ENCODE measurements around the gene LETM1. TPM values are rescaled to one million over a fixed set of nuclear protein-coding genes. Genes with fewer than 3 reads are reported as not detected.

LETM1 gene
- total and polyA plus RNA-seq, 2 of the 13 experiments (the other 11 are each of a cell fraction or from before 2014, with no cell fraction given), result 9.7 to 41.6 TPM

GRCh38 chr4:1786544-1787362 lies 69.2 kb downstream of the LETM1 start (continued):
- TF ChIP-seq, protein P1, sequence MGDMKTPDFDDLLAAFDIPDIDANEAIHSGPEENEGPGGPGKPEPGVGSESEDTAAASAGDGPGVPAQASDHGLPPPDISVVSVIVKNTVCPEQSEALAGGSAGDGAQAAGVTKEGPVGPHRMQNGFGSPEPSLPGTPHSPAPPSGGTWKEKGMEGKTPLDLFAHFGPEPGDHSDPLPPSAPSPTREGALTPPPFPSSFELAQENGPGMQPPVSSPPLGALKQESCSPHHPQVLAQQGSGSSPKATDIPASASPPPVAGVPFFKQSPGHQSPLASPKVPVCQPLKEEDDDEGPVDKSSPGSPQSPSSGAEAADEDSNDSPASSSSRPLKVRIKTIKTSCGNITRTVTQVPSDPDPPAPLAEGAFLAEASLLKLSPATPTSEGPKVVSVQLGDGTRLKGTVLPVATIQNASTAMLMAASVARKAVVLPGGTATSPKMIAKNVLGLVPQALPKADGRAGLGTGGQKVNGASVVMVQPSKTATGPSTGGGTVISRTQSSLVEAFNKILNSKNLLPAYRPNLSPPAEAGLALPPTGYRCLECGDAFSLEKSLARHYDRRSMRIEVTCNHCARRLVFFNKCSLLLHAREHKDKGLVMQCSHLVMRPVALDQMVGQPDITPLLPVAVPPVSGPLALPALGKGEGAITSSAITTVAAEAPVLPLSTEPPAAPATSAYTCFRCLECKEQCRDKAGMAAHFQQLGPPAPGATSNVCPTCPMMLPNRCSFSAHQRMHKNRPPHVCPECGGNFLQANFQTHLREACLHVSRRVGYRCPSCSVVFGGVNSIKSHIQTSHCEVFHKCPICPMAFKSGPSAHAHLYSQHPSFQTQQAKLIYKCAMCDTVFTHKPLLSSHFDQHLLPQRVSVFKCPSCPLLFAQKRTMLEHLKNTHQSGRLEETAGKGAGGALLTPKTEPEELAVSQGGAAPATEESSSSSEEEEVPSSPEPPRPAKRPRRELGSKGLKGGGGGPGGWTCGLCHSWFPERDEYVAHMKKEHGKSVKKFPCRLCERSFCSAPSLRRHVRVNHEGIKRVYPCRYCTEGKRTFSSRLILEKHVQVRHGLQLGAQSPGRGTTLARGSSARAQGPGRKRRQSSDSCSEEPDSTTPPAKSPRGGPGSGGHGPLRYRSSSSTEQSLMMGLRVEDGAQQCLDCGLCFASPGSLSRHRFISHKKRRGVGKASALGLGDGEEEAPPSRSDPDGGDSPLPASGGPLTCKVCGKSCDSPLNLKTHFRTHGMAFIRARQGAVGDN (CRISPR knock-in tag; IDR thresholded peaks at IDR 0.05), result peak; percentile 44
- TF ChIP-seq, protein P2, sequence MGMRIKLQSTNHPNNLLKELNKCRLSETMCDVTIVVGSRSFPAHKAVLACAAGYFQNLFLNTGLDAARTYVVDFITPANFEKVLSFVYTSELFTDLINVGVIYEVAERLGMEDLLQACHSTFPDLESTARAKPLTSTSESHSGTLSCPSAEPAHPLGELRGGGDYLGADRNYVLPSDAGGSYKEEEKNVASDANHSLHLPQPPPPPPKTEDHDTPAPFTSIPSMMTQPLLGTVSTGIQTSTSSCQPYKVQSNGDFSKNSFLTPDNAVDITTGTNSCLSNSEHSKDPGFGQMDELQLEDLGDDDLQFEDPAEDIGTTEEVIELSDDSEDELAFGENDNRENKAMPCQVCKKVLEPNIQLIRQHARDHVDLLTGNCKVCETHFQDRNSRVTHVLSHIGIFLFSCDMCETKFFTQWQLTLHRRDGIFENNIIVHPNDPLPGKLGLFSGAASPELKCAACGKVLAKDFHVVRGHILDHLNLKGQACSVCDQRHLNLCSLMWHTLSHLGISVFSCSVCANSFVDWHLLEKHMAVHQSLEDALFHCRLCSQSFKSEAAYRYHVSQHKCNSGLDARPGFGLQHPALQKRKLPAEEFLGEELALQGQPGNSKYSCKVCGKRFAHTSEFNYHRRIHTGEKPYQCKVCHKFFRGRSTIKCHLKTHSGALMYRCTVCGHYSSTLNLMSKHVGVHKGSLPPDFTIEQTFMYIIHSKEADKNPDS (CRISPR knock-in tag; IDR thresholded peaks at IDR 0.05), result no peak
- TF ChIP-seq, protein P3, sequence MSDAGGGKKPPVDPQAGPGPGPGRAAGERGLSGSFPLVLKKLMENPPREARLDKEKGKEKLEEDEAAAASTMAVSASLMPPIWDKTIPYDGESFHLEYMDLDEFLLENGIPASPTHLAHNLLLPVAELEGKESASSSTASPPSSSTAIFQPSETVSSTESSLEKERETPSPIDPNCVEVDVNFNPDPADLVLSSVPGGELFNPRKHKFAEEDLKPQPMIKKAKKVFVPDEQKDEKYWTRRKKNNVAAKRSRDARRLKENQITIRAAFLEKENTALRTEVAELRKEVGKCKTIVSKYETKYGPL (CRISPR knock-in tag; IDR thresholded peaks at IDR 0.05), result no peak
- no peak for TF ChIP-seq ZNF235 (CRISPR knock-in tag; IDR thresholded peaks at IDR 0.05; ENCODE audit: borderline replicate concordance)
- TF ChIP-seq AGO2 (optimal IDR thresholded peaks at IDR 0.05; ENCODE audit: low read depth, low read length), result peak; percentile 24
- no peak for TF ChIP-seq ZNF292 (CRISPR knock-in tag; IDR thresholded peaks at IDR 0.05; ENCODE audit: borderline replicate concordance, low read depth)
- no peak for TF ChIP-seq ZBTB34 (CRISPR knock-in tag; IDR thresholded peaks at IDR 0.05)
- no peak for TF ChIP-seq RXRB (CRISPR knock-in tag; IDR thresholded peaks at IDR 0.05; ENCODE audit: borderline replicate concordance)
- TF ChIP-seq ZBTB7B (CRISPR knock-in tag; IDR thresholded peaks at IDR 0.05), result peak; percentile 15; the same call in 1 of the 2 replicates
- TF ChIP-seq, protein P4, sequence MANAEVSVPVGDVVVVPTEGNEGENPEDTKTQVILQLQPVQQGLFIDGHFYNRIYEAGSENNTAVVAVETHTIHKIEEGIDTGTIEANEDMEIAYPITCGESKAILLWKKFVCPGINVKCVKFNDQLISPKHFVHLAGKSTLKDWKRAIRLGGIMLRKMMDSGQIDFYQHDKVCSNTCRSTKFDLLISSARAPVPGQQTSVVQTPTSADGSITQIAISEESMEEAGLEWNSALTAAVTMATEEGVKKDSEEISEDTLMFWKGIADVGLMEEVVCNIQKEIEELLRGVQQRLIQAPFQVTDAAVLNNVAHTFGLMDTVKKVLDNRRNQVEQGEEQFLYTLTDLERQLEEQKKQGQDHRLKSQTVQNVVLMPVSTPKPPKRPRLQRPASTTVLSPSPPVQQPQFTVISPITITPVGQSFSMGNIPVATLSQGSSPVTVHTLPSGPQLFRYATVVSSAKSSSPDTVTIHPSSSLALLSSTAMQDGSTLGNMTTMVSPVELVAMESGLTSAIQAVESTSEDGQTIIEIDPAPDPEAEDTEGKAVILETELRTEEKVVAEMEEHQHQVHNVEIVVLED (CRISPR knock-in tag; IDR thresholded peaks at IDR 0.05; ENCODE audit: borderline replicate concordance), result no peak
- TF ChIP-seq UBTF (CRISPR knock-in tag; IDR thresholded peaks at IDR 0.05), result no peak
- TF ChIP-seq ZNF816 (CRISPR knock-in tag; IDR thresholded peaks at IDR 0.05; ENCODE audit: borderline replicate concordance), result no peak
- TF ChIP-seq DNMT1 (CRISPR knock-in tag; IDR thresholded peaks at IDR 0.05), result 0 out of 2 replicates have a peak, but pooled peaks have one; percentile 35
- no peak for TF ChIP-seq U2AF2 (IDR thresholded peaks at IDR 0.05; ENCODE audit: low read depth, low read length)
- TF ChIP-seq MED1 (CRISPR knock-in tag; IDR thresholded peaks at IDR 0.05), result no peak
